Fibroblast of lung (primary cell): ENCODE data around the gene RPA3.

Source experiments
- CTCF ChIP-seq, 2 donors: IDR thresholded peaks in 1 of 2; conservative IDR thresholded peaks in 1 of 2; 1 replicate in 1 of 2; 2 replicates in 1 of 2; pipeline ENCODE4 v1.5.1; 2011 to 2012; ENCODE audit warnings: low read length in 2 of 2, control low read depth in 1 of 2, inconsistent platforms in 1 of 2, low read depth in 1 of 2, mild to moderate bottlenecking in 1 of 2
- EZH2 ChIP-seq: IDR thresholded peaks from 2 replicates; pipeline ENCODE4 v1.5.1; 2012; ENCODE audit warnings: low read length, control low read depth, mild to moderate bottlenecking; ENCODE audit errors: missing control alignments

- TF ChIP-seq CTCF (conservative IDR thresholded peaks at IDR 0.05 in 1 of 2, IDR thresholded peaks at IDR 0.05 in 1 of 2; ENCODE audit: low read depth in 1 of 2, low read length in 2 of 2), result no peak
- TF ChIP-seq EZH2, result no peak
Measured at GRCh38 chr7:7706556-7707172, 11.7 kb downstream of the RPA3 start.
